H1 (cell line): ENCODE results near the gene CCNY. TPM values are rescaled to one million over a fixed set of nuclear protein-coding genes. Genes with fewer than 3 reads are reported as not detected.

Experiments used
- CTCF ChIA-PET: fragments of 300-600 bp; sonication (Branson Sonifier 250); formaldehyde crosslinking; loops from one replicate; lab custom pipeline; 2021; ENCODE audit not compliant: partially characterized antibody; lab: Charles Lee
- POLR2A ChIA-PET: fragments of 300-600 bp; sonication (Branson Sonifier 250); formaldehyde crosslinking; loops from one replicate; lab custom pipeline; 2021; ENCODE audit warnings: inconsistent platforms; ENCODE audit not compliant: partially characterized antibody; lab: Charles Lee
- DNase-seq, 2 experiments: peaks; one replicate each; pipeline versions ENCODE4 v3.0.0 to v3.0.0-alpha.2; 2010 to 2022; ENCODE audit warnings: low spot score in 2 of 2, low read depth in 1 of 2, mixed read lengths in 1 of 2
- FAIRE-seq: peaks from 2 replicates; lab custom pipeline; 2011; peaks lifted over from hg19 to GRCh38; lab: Jason Lieb, UNC
- H2AFZ ChIP-seq: 2 replicates; pipeline ENCODE4 v1.8.1; 2012; ENCODE audit warnings: low read length, inconsistent platforms
- H2AK5ac ChIP-seq: 2 replicates; pipeline ENCODE4 v1.6.1; 2013; ENCODE audit warnings: low read depth, low read length
- H2BK120ac ChIP-seq: replicated peaks from 2 replicates; pipeline ENCODE3; 2013; ENCODE audit warnings: low read depth, low read length, inconsistent platforms
- H2BK12ac ChIP-seq: 2 replicates; pipeline ENCODE4 v1.6.1; 2013; ENCODE audit warnings: low read depth, low read length
- H2BK15ac ChIP-seq: 2 replicates; pipeline ENCODE4 v1.6.1; 2013; ENCODE audit warnings: low read length
- H2BK20ac ChIP-seq: 2 replicates; pipeline ENCODE4 v1.6.1; 2013; ENCODE audit warnings: low read length
- H2BK5ac ChIP-seq: 2 replicates; pipeline ENCODE4 v1.6.1; 2013; ENCODE audit warnings: low read depth, low read length
- H3K14ac ChIP-seq: 2 replicates; pipeline ENCODE4 v1.6.1; 2013; ENCODE audit warnings: inconsistent platforms; ENCODE audit not compliant: insufficient read length
- H3K18ac ChIP-seq: 2 replicates; pipeline ENCODE4 v1.6.1; 2013; ENCODE audit warnings: low read length; ENCODE audit errors: extremely low read depth
- H3K23ac ChIP-seq: 2 replicates; pipeline ENCODE4 v1.6.1; 2013; ENCODE audit warnings: inconsistent platforms; ENCODE audit not compliant: insufficient read length
- H3K23me2 ChIP-seq: 2 replicates; pipeline ENCODE4 v1.6.1; 2013; ENCODE audit warnings: low read depth, low read length
- H3K27ac ChIP-seq: 2 replicates; pipeline ENCODE4 v1.6.1; 2011; ENCODE audit warnings: low read depth, low read length, inconsistent platforms
- H3K27me3 ChIP-seq, 4 experiments: replicated peaks in 1 of 4; 1 replicate in 1 of 4; 2 replicates in 3 of 4; pipeline versions ENCODE4 v1.6.1 to v1.8.1; 2011 to 2013; ENCODE audit warnings: low read length in 3 of 4, mild to moderate bottlenecking in 3 of 4, inconsistent platforms in 2 of 4, mixed read lengths in 2 of 4, moderate library complexity in 1 of 4; ENCODE audit not compliant: control insufficient read depth in 3 of 4, insufficient read depth in 3 of 4; ENCODE audit errors: extremely low read depth in 1 of 4
- H3K36me3 ChIP-seq, 4 experiments: 2 replicates each; pipeline versions ENCODE4 v1.6.1 to v1.8.1; 2011 to 2013; ENCODE audit warnings: mild to moderate bottlenecking in 4 of 4, low read length in 3 of 4, moderate library complexity in 2 of 4, control low read depth in 1 of 4, inconsistent platforms in 1 of 4; ENCODE audit not compliant: insufficient read depth in 4 of 4, control insufficient read depth in 2 of 4
- H3K4ac ChIP-seq: replicated peaks from 2 replicates; pipeline ENCODE3; 2013; ENCODE audit warnings: low read length, low read depth, mixed read lengths, inconsistent platforms; ENCODE audit not compliant: insufficient read length
- H3K4me1 ChIP-seq, 4 experiments: replicated peaks in 1 of 4; 1 replicate in 1 of 4; 2 replicates in 3 of 4; pipeline versions ENCODE4 v1.6.1 to v1.8.1; 2011 to 2013; ENCODE audit warnings: low read length in 3 of 4, inconsistent platforms in 2 of 4, mixed read lengths in 1 of 4; ENCODE audit not compliant: insufficient read depth in 4 of 4, control insufficient read depth in 3 of 4
- H3K4me2 ChIP-seq, 2 experiments: 2 replicates each; pipeline versions ENCODE4 v1.6.1 to v1.8.1; 2011 to 2013; ENCODE audit warnings: low read depth in 2 of 2, low read length in 2 of 2, control low read depth in 1 of 2, inconsistent platforms in 1 of 2, mild to moderate bottlenecking in 1 of 2; ENCODE audit not compliant: insufficient read depth in 1 of 2
- H3K4me3 ChIP-seq, 4 experiments: fragments of 200-600, 300-600 bp in 1 of 4; sonication (generic), shearing (Covaris generic), sonication (Bioruptor Twin) in 1 of 4; 2 replicates each; pipeline versions ENCODE4 v1.5.1 to v1.8.1; 2011 to 2016; ENCODE audit warnings: low read length in 4 of 4, low read depth in 3 of 4, control low read depth in 2 of 4, inconsistent platforms in 2 of 4, mild to moderate bottlenecking in 2 of 4, mixed read lengths in 1 of 4, moderate library complexity in 1 of 4; ENCODE audit not compliant: insufficient read depth in 2 of 4; ENCODE audit errors: extremely low read depth in 1 of 4
- H3K56ac ChIP-seq: replicated peaks from 2 replicates; pipeline ENCODE3; 2013; ENCODE audit warnings: low read depth, mild to moderate bottlenecking, mixed read lengths, low read length, inconsistent platforms; ENCODE audit not compliant: insufficient read length
- H3K79me1 ChIP-seq: 2 replicates; pipeline ENCODE4 v1.6.1; 2013; ENCODE audit warnings: low read depth, low read length, control low read depth
- H3K79me2 ChIP-seq, 2 experiments: 2 replicates each; pipeline versions ENCODE4 v1.6.1 to v1.8.1; 2012 to 2013; ENCODE audit warnings: low read length in 2 of 2, mild to moderate bottlenecking in 2 of 2, inconsistent platforms in 1 of 2; ENCODE audit not compliant: insufficient read depth in 2 of 2, control insufficient read depth in 1 of 2
- H3K9ac ChIP-seq, 4 experiments: replicated peaks in 1 of 4; 1 replicate in 1 of 4; 2 replicates in 3 of 4; pipeline versions ENCODE4 v1.6.1 to v1.8.1; 2011 to 2013; ENCODE audit warnings: low read depth in 3 of 4, low read length in 3 of 4, control low read depth in 2 of 4, mild to moderate bottlenecking in 2 of 4, moderate library complexity in 2 of 4, inconsistent platforms in 1 of 4; ENCODE audit errors: extremely low read depth in 1 of 4
- H3K9me3 ChIP-seq, 2 experiments: 2 replicates each; pipeline versions ENCODE4 v1.6.1 to v1.8.1; 2012 to 2013; ENCODE audit warnings: mild to moderate bottlenecking in 2 of 2, moderate library complexity in 2 of 2, control low read depth in 1 of 2, inconsistent platforms in 1 of 2, low read depth in 1 of 2, low read length in 1 of 2, mixed read lengths in 1 of 2; ENCODE audit not compliant: insufficient read depth in 2 of 2
- H4K20me1 ChIP-seq, 2 experiments: replicated peaks in 1 of 2; 2 replicates each; pipeline versions ENCODE3 to v1.8.1; 2011 to 2013; ENCODE audit warnings: inconsistent platforms in 2 of 2, low read length in 2 of 2, mild to moderate bottlenecking in 1 of 2; ENCODE audit not compliant: insufficient read depth in 2 of 2, control insufficient read depth in 1 of 2
- H4K5ac ChIP-seq: 2 replicates; pipeline ENCODE4 v1.6.1; 2013; ENCODE audit warnings: low read length, low read depth, mixed read lengths, inconsistent platforms; ENCODE audit not compliant: insufficient read length
- H4K8ac ChIP-seq: 2 replicates; pipeline ENCODE4 v1.8.0; 2013; ENCODE audit warnings: mild to moderate bottlenecking, moderate library complexity, low read length, inconsistent platforms; ENCODE audit not compliant: insufficient read depth; ENCODE audit errors: extremely low read depth
- H4K91ac ChIP-seq: replicated peaks from 2 replicates; pipeline ENCODE3; 2013; ENCODE audit warnings: low read length, mixed read lengths, inconsistent platforms; ENCODE audit not compliant: insufficient read length
- ASH2L ChIP-seq: fragments of 200-600, 300-600 bp; sonication (generic); IDR thresholded peaks from one replicate; pipeline ENCODE4 v1.7.1; 2017; ENCODE audit warnings: low read length
- FOSL1 ChIP-seq: IDR thresholded peaks from 2 replicates; pipeline ENCODE4 v1.6.1; 2011; ENCODE audit warnings: mild to moderate bottlenecking, low read depth, low read length, moderate library complexity; ENCODE audit not compliant: insufficient read depth
- RXRA ChIP-seq: IDR thresholded peaks from 2 replicates; pipeline ENCODE4 v1.6.1; 2011; ENCODE audit warnings: low read depth, mild to moderate bottlenecking, low read length, moderate library complexity; ENCODE audit not compliant: insufficient read depth
- SP2 ChIP-seq: IDR thresholded peaks from 2 replicates; pipeline ENCODE4 v1.6.1; 2012; ENCODE audit warnings: mild to moderate bottlenecking, low read length, inconsistent platforms
- SRF ChIP-seq: IDR thresholded peaks from 2 replicates; pipeline ENCODE4 v1.6.1; 2011; ENCODE audit warnings: mild to moderate bottlenecking, low read depth, low read length, moderate library complexity
- WGBS, 2 experiments: shearing (Covaris generic) in 1 of 2; methylation state at CpG; one replicate each; pipeline versions ENCODE4 v1.1.6 to v1.1.7; 2013 to 2015; ENCODE audit warnings: low lambda C conversion rate in 2 of 2, mixed read lengths in 2 of 2, inconsistent platforms in 1 of 2, low coverage in 1 of 2, missing lambda C conversion rate in 1 of 2; ENCODE audit not compliant: insufficient replicate concordance in 2 of 2, insufficient coverage in 1 of 2, insufficient read length in 1 of 2; ENCODE audit errors: extremely low coverage in 1 of 2, missing lambda C conversion rate in 1 of 2; 5-methylcytosine and 5-hydroxymethylcytosine counted together
- polyA plus RNA-seq, 7 experiments: library from polyadenylated mRNA; depleted of rRNA in 3 of 7; stranded (reverse) in 5 of 7; unstranded in 2 of 7; fragments of >200 nt in 5 of 7; fragments of 200-250 nt in 2 of 7; gene quantifications; 1 replicate in 5 of 7; 2 replicates in 1 of 7; 4 replicates in 1 of 7; pipeline versions ENCODE4 v1.2.1 to v1.2.3, GENCODE V29; 2011 to 2013; ENCODE audit warnings: missing spikeins in 2 of 7, mixed read lengths in 2 of 7
- total RNA-seq: library from RNA; stranded (reverse); fragmentation: NEBNext Ultra II Directional; extraction: Animal tissue kit (Norgen Biotek cat#: 25700); gene quantifications from 2 replicates; pipeline ENCODE4 v1.2.1, GENCODE V29; 2021

The CCNY gene
- total and polyA plus RNA-seq, 2 of the 8 experiments (the other 6 are each of a cell fraction or from before 2014, with no cell fraction given), result 25.3 to 68.2 TPM

GRCh38 chr10:35570397-35570796, 234.1 kb downstream of the CCNY start:
- H3K4me3 ChIP-seq, result no peak overlapping the region
- no peak overlapping the region for H2BK15ac ChIP-seq
- no peak overlapping the region for H4K91ac ChIP-seq
- peaks cover 1 to 6% (median 5%) of the 10 kb centered on the region in 4 experiments; a peak in 6 of 7 replicates for H3K4me1 ChIP-seq
- ChIA-PET POLR2A (no interaction called here), CTCF (interaction anchor here (1.4 kb wide), 1 partner anchor 9 kb away, joined by 3 read pairs; no protein-coding TSS in a partner anchor)
- no peak overlapping the region for H4K5ac ChIP-seq
- no peaks in the 10 kb centered on the region for H3K9me3 ChIP-seq
- H4K8ac ChIP-seq, result no peak overlapping the region
- no peak overlapping the region for H3K56ac ChIP-seq
- no peaks in the 10 kb centered on the region; a peak in 1 of 8 replicates for H3K36me3 ChIP-seq
- no peak overlapping the region for H2BK120ac ChIP-seq
- no peaks in the 10 kb centered on the region for H4K20me1 ChIP-seq
- H3K79me2 ChIP-seq, result no peaks in the 10 kb centered on the region
- H3K4me2 ChIP-seq, result no peak overlapping the region
- no peak overlapping the region for H2AFZ ChIP-seq
- no peak overlapping the region for H3K14ac ChIP-seq
- no peak overlapping the region for H2AK5ac ChIP-seq
- DNase-seq (no peak), FAIRE-seq (no peak)
- no peak overlapping the region for H3K27ac ChIP-seq
- 82% methylated on average over 1 of the region's 1 CpG; no CpG with 5 or more reads in 1 of the 2 experiments for WGBS, 2 experiments
- TF ChIP-seq SP2, result no peak
- TF ChIP-seq FOSL1, result no peak
- TF ChIP-seq RXRA, result no peak
- no peak for TF ChIP-seq SRF
- no peak for TF ChIP-seq ASH2L
- H3K4ac ChIP-seq, result no peak overlapping the region
- H2BK12ac ChIP-seq, result no peak overlapping the region
- H3K23me2 ChIP-seq, result no peaks in the 10 kb centered on the region
- no peaks in the 10 kb centered on the region for H3K79me1 ChIP-seq
- no peak overlapping the region for H3K23ac ChIP-seq
- no peak overlapping the region for H2BK5ac ChIP-seq
- no peak overlapping the region for H2BK20ac ChIP-seq
- no peak overlapping the region for H3K9ac ChIP-seq
- H3K18ac ChIP-seq, result no peak overlapping the region
- no peaks in the 10 kb centered on the region for H3K27me3 ChIP-seq
